GM19328 (cell line): ENCODE results near the gene UBXN1.
"Not testable (repeated sequence)": the region's sequence is repeated elsewhere in the genome, so short reads cannot be mapped to it uniquely, and the experiment has no call there.

Experiments used
- ATAC-seq: cut with Tn5 transposase; IDR thresholded peaks from one replicate; pipeline ENCODE4 v1.9.1; 2021; ENCODE audit warnings: mild to moderate bottlenecking, moderate library complexity; ENCODE audit not compliant: unreplicated experiment

UBXN1 gene

GRCh38 chr11:62708793-62709192 is 29.9 kb upstream of the UBXN1 start:
- ATAC-seq, result no peak

GRCh38 chr11:62708392-62708791 is 29.5 kb upstream of the UBXN1 start:
- no peak for ATAC-seq

DNA sequence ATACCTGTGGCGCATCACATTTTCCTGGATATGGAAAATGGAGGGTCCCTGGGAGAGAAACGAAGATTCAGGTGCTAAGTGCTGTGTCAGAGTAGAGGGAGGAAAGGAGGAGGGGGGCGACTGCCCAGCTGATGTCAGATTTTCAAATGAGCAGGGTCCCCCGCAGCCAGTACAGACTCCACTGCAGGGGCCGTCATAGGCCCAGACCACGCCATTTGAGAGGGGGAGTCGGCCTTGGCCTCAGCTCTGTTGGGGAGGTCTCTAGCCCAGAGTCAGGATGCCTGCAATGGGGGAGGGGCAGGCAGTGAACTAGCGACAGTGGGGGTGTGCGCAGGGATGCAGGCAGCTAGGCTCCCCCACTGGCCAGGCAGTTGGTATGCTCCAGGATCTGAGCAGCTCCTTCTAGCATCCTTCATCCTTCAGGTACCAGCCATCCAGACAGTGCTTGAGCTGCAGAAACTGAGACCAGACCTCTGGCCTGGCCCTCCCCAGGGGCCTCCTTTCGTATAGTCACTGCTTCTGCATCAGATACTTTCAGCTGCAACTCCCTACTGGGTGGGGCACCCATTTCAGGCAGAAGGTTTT is 28.5 kb upstream of the UBXN1 start, which contains the start of the genes BSCL2 and GNG3:
Gene BSCL2, minus strand, starts transcription at position 148 of the 585 bp plus-strand sequence. CDS start 229 bp downstream, outside the sequence.
Gene GNG3, plus strand, starts transcription at position 400 of the 585 bp plus-strand sequence. CDS start 620 bp downstream, outside the sequence.
- no peak for ATAC-seq

DNA sequence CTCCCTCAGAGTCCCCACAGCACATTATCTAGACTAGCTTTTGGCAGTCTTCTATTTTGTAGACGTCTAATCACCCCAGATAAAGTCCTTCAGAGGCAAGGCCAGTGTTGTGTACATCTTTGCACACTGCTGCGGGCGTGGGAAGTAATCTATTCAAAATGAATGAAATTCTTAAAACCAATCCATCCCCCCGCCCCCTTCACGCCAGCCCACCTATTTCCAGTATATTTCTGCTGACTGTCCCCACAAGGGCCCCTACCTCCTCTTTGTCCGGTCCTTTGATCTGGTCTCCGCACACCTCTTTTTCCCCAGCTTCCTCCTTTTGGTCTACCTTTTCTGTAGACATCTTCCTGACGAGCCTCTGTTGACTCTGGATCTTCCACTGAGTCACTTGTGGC is 28.0 kb upstream of the UBXN1 start:
- no peak for ATAC-seq

DNA sequence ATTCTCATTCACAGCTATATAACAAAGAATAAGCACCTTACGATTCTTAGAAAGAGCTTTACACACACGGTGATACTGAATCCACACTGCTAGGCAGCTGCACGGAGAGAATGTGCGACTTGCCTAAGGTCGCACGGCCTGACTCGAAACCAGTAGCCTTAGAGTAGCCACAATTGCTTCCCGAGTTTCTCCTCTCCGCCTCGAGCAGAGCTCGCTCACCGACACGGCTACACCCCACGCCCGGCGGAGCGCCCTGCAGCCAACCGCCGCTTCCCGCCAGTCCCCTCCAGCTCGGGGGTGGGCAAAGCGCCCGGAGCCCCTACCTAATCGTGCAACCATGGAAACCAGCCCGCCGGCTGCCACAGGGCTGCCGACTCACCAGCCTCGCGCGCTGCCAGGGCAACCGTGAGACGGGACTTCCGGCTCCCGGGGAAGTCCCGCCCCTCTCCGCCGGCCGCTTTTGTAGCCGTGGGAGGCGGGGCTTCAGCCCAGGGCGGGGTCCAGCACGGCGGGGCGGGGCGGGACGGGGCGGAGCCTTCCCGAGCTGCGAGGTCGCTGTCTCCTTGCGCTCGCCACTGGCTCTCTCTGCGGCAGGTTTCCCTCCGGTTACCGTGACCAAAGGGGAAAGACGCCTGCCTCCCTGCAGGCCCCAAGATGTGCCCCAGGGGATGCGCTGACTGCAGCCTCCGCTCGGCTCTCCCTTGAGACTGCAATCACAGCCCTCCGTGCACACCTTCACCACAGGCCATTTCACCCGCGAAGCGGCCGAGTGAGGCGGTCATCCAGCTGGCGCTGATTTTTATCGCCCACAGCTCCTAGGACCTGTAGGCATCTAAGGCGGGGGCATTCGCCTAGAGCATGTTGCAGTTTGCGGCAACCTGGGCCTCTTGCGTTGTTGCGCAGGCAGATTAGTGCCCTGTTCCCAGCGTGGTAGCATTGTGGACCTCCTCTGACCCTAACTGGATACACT is 27.3 kb upstream of the UBXN1 start:
- peak; percentile 54 for ATAC-seq

DNA sequence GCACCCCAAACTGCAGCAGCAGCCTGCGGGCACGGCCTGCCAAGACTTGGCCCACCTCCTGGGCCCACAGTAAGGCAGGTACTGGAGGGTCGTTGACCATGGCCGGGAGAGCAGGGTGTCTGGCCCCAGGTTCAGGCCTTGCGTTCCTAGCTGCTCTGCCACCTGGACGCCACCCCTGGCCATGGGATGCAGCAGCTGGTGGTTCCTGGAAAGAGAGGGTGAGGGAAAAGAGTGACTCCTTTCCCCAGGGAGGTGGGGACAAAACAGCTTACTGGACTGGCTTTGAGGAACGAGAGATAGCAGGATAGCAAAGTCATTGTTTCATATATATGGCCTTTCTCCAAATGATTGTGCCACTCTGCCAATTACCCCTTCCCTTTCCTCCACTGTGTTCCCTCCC is 26.5 kb upstream of the UBXN1 start:
- no peak for ATAC-seq

DNA sequence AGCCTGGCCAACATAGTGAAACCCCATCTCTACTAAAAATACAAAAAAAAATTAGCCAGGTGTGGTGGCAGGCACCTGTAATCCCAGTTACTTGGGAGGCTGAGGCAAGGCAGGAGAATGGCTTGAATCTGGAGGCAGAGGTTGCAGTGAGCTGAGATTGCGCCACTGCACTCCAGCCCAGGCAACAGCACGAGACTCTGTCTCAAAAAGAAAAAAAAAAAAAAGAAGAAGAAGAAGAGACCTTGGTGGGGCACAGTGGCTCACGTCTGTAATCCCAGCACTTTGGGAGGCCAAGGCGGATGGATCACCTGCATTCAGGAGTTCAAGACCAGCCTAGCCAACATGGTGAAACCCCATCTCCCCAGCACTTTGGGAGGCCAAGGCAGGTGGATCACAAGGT is 25.0 kb upstream of the UBXN1 start:
- ATAC-seq, result not testable (repeated sequence)

DNA sequence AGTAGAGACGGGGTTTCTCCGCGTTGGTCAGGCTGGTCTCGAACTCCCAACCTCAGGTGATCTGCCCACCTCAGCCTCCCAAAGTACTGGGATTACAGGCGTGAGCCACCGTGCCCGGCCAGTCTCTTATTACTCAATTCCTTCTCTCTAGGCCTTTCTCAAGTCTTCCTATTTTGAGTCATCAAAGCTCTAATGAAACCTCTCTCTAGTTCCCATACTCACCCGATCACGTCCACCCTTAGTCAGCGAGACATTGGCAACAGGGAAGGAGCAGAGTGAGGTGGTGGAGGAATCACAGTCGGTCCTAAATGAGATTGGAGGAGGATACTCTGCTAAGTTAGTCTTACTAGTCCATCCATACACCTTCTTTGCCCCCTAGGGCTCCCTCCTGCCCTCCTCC is 23.4 kb upstream of the UBXN1 start:
- ATAC-seq, result no peak

- ATAC-seq, result no peak
Observed at GRCh38 chr11:62694455-62695167, 15.7 kb upstream of the UBXN1 start.

GRCh38 chr11:62693624-62694023 is 14.8 kb upstream of the UBXN1 start:
- ATAC-seq, result not testable (repeated sequence)

GRCh38 chr11:62689421-62690183 is 10.7 kb upstream of the UBXN1 start, which contains the start of gene LRRN4CL:
TSS of gene LRRN4CL (minus strand) at chr11:62689530. CDS start at chr11:62688508, 1,022 bp downstream.
- ATAC-seq, result no peak

DNA sequence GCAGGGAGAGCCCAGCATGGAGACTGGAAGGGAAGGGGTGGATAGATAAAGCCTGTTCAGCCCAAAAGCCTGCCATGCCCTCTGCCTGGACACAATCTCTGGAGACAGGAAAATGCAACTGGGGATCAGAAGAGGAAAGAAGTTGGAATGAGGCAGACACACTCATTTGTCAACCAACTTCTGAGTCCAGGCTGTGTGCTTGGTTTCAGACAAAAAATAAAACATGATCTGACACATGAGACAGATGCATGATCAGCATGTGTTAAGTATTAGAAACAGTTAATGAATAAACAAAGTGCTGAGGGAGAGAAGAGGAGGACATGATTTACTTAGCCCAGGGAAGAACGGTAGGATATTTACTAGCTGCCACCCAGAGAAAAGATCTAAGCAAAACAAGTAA is 9.6 kb upstream of the UBXN1 start:
- ATAC-seq, result no peak

- ATAC-seq, result no peak
Observed at GRCh38 chr11:62687508-62688396, 8.9 kb upstream of the UBXN1 start.

- no peak for ATAC-seq
Observed at GRCh38 chr11:62682518-62682917, 3.6 kb upstream of the UBXN1 start.

- no peak for ATAC-seq
Observed at GRCh38 chr11:62680825-62681240, 2.0 kb upstream of the UBXN1 start.

GRCh38 chr11:62678433-62678769 is 472 bp downstream of the UBXN1 start:
- no peak for ATAC-seq

GRCh38 chr11:62677714-62678113 is 1.2 kb downstream of the UBXN1 start:
- ATAC-seq, result no peak

DNA sequence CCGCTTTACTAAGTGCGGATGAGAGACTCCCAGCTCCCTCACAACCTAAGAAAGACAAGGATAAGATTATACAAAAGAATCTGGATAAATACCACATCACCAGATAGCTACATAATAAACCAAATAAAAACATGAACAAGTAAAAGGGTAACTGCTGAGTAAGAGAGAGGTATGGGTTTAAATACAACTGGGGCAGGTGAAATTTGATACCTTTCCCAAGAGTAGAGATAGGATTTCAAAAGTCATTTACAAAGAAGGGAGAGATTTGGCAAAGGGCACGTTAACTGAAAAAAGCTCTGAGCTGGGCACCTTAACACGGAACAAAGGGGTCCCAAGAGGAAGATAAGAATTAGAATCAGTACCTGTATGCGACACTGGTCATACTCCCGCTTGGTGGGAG is 1.7 kb downstream of the UBXN1 start:
- no peak for ATAC-seq

DNA sequence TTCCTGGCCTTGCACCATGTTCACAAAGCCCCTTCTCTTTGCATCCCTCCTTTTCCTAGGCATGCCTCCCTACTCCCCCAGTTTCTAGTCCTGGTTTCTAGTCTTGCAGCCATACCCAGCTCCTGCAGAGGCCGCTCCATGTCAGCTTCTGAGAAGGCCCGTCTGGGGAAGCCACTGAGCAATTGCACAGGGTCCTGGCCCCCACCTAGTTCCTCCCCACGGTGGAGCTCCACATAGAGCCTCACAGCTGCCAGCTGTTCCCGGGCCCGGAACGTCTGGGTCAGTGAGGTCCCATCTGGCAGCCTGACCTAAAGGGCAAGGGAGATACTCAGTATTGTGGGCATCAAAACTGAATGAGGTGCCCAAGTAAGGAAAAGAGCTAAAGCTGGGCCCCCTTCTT is 2.2 kb downstream of the UBXN1 start:
- ATAC-seq, result no peak

DNA sequence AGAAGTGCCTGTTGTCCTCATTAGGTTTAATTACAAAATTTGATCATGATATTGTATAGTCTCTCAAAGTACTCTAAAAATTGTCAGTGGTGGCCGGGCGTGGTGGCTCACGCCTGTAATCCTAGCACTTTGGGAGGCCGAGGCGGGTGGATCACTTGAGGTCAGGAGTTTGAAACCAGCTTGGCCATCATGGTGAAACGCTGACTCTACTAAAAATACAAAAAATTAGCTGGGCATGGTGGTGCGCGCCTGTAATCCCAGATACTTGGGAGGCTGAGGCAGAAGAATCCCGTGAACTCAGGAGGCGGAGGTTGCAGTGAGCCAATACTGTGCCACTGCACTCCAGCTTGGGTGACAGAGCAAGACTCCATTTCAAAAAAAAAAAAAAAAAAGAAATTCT is 3.5 kb downstream of the UBXN1 start:
- ATAC-seq, result not testable (repeated sequence)
